ENCODE measurements around the gene KPNA3. TPM values are rescaled to one million over a fixed set of nuclear protein-coding genes. Genes with fewer than 3 reads are reported as not detected.
"Not testable (repeated sequence)": the region's sequence is repeated elsewhere in the genome, so short reads cannot be mapped to it uniquely, and the experiment has no call there.

Gene KPNA3
- total RNA-seq, 1 donor from 2014 or later: 5.9 TPM

GRCh38 chr13:49777746-49778614 is 14.5 kb downstream of the KPNA3 start:
- DNase-seq (ENCODE audit: low spot score in 2 of 2): no peak
- peaks cover 0 to 2% of the 10 kb centered on the region in 2 donors for H3K4me1 ChIP-seq
- H3K9me3 ChIP-seq: no peaks in the 10 kb centered on the region
- intact Hi-C loops (cut with DNase I): no loop called here
- no peaks in the 10 kb centered on the region for H3K36me3 ChIP-seq
- no peak overlapping the region for H3K27ac ChIP-seq
- no peak for TF ChIP-seq CTCF (IDR thresholded peaks at IDR 0.05)
- no peaks in the 10 kb centered on the region for H3K27me3 ChIP-seq
- no peak overlapping the region for H3K4me3 ChIP-seq

- DNase-seq (ENCODE audit: low spot score in 2 of 2): no peak
- Histone ChIP-seq H3K4me1 (peaks cover 0 to 2% of the 10 kb centered on the region in 2 donors), H3K9me3 (no peaks in the 10 kb centered on the region), H3K27ac (no peak overlapping the region), H3K4me3 (no peak overlapping the region), H3K27me3 (no peaks in the 10 kb centered on the region), H3K36me3 (no peaks in the 10 kb centered on the region)
- TF ChIP-seq CTCF (IDR thresholded peaks at IDR 0.05): no peak
- intact Hi-C loops (cut with DNase I): no loop called here
Observed at GRCh38 chr13:49776871-49777270, 15.6 kb downstream of the KPNA3 start.

GRCh38 chr13:49774376-49775005 is 18.0 kb downstream of the KPNA3 start:
- Histone ChIP-seq H3K4me3 (no peak overlapping the region), H3K9me3 (no peaks in the 10 kb centered on the region), H3K27ac (no peak overlapping the region), H3K36me3 (no peaks in the 10 kb centered on the region), H3K4me1 (peaks cover 0 to 2% of the 10 kb centered on the region in 2 donors), H3K27me3 (no peaks in the 10 kb centered on the region)
- intact Hi-C loops (cut with DNase I): no loop called here
- DNase-seq (ENCODE audit: low spot score in 2 of 2): no peak
- no peak for TF ChIP-seq CTCF (IDR thresholded peaks at IDR 0.05)

GRCh38 chr13:49772828-49773227 is 19.7 kb downstream of the KPNA3 start:
- H3K4me3 ChIP-seq: no peak overlapping the region
- TF ChIP-seq CTCF (IDR thresholded peaks at IDR 0.05): no peak
- H3K36me3 ChIP-seq: no peaks in the 10 kb centered on the region
- no peaks in the 10 kb centered on the region for H3K9me3 ChIP-seq
- no peak for DNase-seq (ENCODE audit: low spot score in 2 of 2)
- intact Hi-C loops (cut with DNase I): no loop called here
- H3K27ac ChIP-seq: no peak overlapping the region
- H3K4me1 ChIP-seq: no peaks in the 10 kb centered on the region
- no peaks in the 10 kb centered on the region for H3K27me3 ChIP-seq

GRCh38 chr13:49761811-49762210 is 30.7 kb downstream of the KPNA3 start:
- H3K4me3 ChIP-seq; H3K27me3 ChIP-seq; H3K27ac ChIP-seq; H3K9me3 ChIP-seq; DNase-seq (ENCODE audit: low spot score in 2 of 2); H3K4me1 ChIP-seq; H3K36me3 ChIP-seq; intact Hi-C loops (cut with DNase I): not testable (repeated sequence)

- H3K4me1 ChIP-seq: no peaks in the 10 kb centered on the region
- H3K9me3 ChIP-seq: no peaks in the 10 kb centered on the region
- no peak for DNase-seq (ENCODE audit: low spot score in 2 of 2)
- H3K4me3 ChIP-seq: no peak overlapping the region
- no peak overlapping the region for H3K27ac ChIP-seq
- H3K27me3 ChIP-seq: no peaks in the 10 kb centered on the region
- TF ChIP-seq CTCF (IDR thresholded peaks at IDR 0.05): no peak
- no peaks in the 10 kb centered on the region for H3K36me3 ChIP-seq
- intact Hi-C loops (cut with DNase I): no loop called here
Observed at GRCh38 chr13:49760558-49760957, 31.9 kb downstream of the KPNA3 start.
